Measurements from ENCODE around the gene EZH2.

DNA sequence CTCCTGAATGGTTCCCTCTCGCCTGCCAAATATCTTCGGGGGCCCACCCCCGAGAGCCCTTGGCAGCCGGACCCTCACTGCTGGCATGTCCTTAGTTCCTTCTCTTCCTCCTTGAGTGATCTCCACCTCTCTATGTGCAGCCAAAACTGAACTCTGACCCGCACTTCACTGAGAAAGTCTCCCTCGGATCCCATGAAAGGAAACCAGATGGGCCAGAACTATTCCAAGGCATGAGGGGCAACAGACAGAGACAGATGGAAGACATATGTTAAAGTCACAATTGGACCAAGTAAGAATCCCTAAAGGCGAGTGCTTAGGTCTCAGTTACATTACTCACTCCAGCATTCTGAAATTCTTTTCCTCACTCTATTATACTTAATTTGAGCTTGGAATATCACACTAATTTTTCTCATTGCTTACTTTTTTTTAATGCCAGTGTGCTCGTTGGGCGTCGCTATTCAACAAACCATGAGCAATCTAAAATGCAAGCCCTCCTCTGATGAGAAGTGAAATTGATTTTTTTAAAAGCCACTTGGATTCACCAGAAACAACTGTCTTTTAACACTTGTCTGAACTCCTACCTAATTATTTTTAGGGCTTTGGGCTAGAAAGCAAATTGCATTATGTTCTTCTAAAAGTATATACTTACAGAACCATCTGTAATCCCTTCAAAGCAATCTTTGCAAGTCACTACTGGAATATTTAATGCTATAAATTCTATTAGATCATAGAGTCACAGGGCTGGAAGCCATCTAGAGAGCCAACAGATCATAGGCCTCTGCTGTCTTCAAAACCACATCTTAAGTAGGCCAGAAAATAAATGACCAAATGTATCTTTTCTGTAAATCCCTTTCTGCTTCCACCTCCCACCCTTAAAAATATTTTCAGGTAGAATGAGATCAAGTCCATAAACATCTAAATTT, 43.3 kb upstream of the EZH2 start:
- TF ChIP-seq EZH2 (IDR thresholded peaks at IDR 0.05; ENCODE audit: borderline replicate concordance, low read length) (no peak), CTCF (conservative IDR thresholded peaks at IDR 0.05 in 1 of 2, IDR thresholded peaks at IDR 0.05 in 1 of 2; ENCODE audit: extremely low read depth in 1 of 2, insufficient read depth in 1 of 2, low read depth in 1 of 2, low read length in 2 of 2) (no peak)

Data from mammary epithelial cell (primary cell).